ENCODE results near the gene PGA4.

Gene PGA4

GRCh38 chr11:61278001-61278470 lies 55.9 kb downstream of the PGA4 start:
- H3K4me1 ChIP-seq (ENCODE audit: insufficient read depth, low read length) = no peaks in the 10 kb centered on the region
- H3K79me2 ChIP-seq (ENCODE audit: insufficient read depth, low read length) = no peaks in the 10 kb centered on the region
- H3K4me2 ChIP-seq (ENCODE audit: insufficient read depth, low read length) = no peak overlapping the region
- ATAC-seq (ENCODE audit: insufficient read depth, low read depth) (no peak), DNase-seq (no peak)
- no peaks in the 10 kb centered on the region for H3K36me3 ChIP-seq (ENCODE audit: insufficient read depth, low read length)
- no peak overlapping the region for H2AFZ ChIP-seq (ENCODE audit: low read depth, low read length)
- H3K27me3 ChIP-seq (ENCODE audit: insufficient read depth, low read length, poor library complexity) = peaks cover 7% of the 10 kb centered on the region
- TF ChIP-seq EZH2 (IDR thresholded peaks at IDR 0.05; ENCODE audit: borderline replicate concordance, low read depth, low read length, severe bottlenecking) = no peak
- TF ChIP-seq CTCF (IDR thresholded peaks at IDR 0.05; ENCODE audit: borderline replicate concordance, extremely low read depth, low read length, poor library complexity, severe bottlenecking) = no peak
- H3K27ac ChIP-seq (ENCODE audit: low read length) = no peak overlapping the region
- no peak overlapping the region for H3K4me3 ChIP-seq (ENCODE audit: low read depth in 1 of 2, low read length in 2 of 2)
- no peaks in the 10 kb centered on the region for H3K9me3 ChIP-seq (ENCODE audit: insufficient read depth, low read length, severe bottlenecking)
- no peak overlapping the region for H3K9ac ChIP-seq (ENCODE audit: low read depth, low read length)
- peaks cover 4% of the 10 kb centered on the region; the same call in 1 of the 2 replicates for H4K20me1 ChIP-seq (ENCODE audit: insufficient read depth, low read length)

- Histone ChIP-seq H3K79me2 (ENCODE audit: insufficient read depth, low read length) (no peaks in the 10 kb centered on the region), H3K4me3 (ENCODE audit: low read depth in 1 of 2, low read length in 2 of 2) (no peak overlapping the region), H3K9me3 (ENCODE audit: insufficient read depth, low read length, severe bottlenecking) (no peaks in the 10 kb centered on the region), H3K4me2 (ENCODE audit: insufficient read depth, low read length) (no peak overlapping the region), H3K9ac (ENCODE audit: low read depth, low read length) (no peak overlapping the region), H3K27me3 (ENCODE audit: insufficient read depth, low read length, poor library complexity) (peaks cover 7% of the 10 kb centered on the region), H3K27ac (ENCODE audit: low read length) (no peak overlapping the region), H2AFZ (ENCODE audit: low read depth, low read length) (no peak overlapping the region), H3K4me1 (ENCODE audit: insufficient read depth, low read length) (no peaks in the 10 kb centered on the region), H4K20me1 (ENCODE audit: insufficient read depth, low read length) (no peaks in the 10 kb centered on the region), H3K36me3 (ENCODE audit: insufficient read depth, low read length) (no peaks in the 10 kb centered on the region)
- TF ChIP-seq CTCF (IDR thresholded peaks at IDR 0.05; ENCODE audit: borderline replicate concordance, extremely low read depth, low read length, poor library complexity, severe bottlenecking) (no peak), EZH2 (IDR thresholded peaks at IDR 0.05; ENCODE audit: borderline replicate concordance, low read depth, low read length, severe bottlenecking) (no peak)
- ATAC-seq (ENCODE audit: insufficient read depth, low read depth) (no peak), DNase-seq (no peak)
Measured at GRCh38 chr11:61279934-61280659, 58.0 kb downstream of the PGA4 start.

GRCh38 chr11:61280883-61281580 lies 58.9 kb downstream of the PGA4 start:
- no peaks in the 10 kb centered on the region for H3K9me3 ChIP-seq (ENCODE audit: insufficient read depth, low read length, severe bottlenecking)
- H3K4me3 ChIP-seq (ENCODE audit: low read depth in 1 of 2, low read length in 2 of 2) = no peak overlapping the region
- peaks cover 3% of the 10 kb centered on the region for H3K27me3 ChIP-seq (ENCODE audit: insufficient read depth, low read length, poor library complexity)
- H4K20me1 ChIP-seq (ENCODE audit: insufficient read depth, low read length) = no peaks in the 10 kb centered on the region
- no peaks in the 10 kb centered on the region for H3K36me3 ChIP-seq (ENCODE audit: insufficient read depth, low read length)
- H2AFZ ChIP-seq (ENCODE audit: low read depth, low read length) = no peak overlapping the region
- no peak overlapping the region for H3K4me2 ChIP-seq (ENCODE audit: insufficient read depth, low read length)
- ATAC-seq (ENCODE audit: insufficient read depth, low read depth) (no peak), DNase-seq (no peak)
- H3K4me1 ChIP-seq (ENCODE audit: insufficient read depth, low read length) = no peaks in the 10 kb centered on the region
- H3K9ac ChIP-seq (ENCODE audit: low read depth, low read length) = no peak overlapping the region
- H3K27ac ChIP-seq (ENCODE audit: low read length) = no peak overlapping the region
- no peaks in the 10 kb centered on the region for H3K79me2 ChIP-seq (ENCODE audit: insufficient read depth, low read length)
- no peak for TF ChIP-seq CTCF (IDR thresholded peaks at IDR 0.05; ENCODE audit: borderline replicate concordance, extremely low read depth, low read length, poor library complexity, severe bottlenecking)
- TF ChIP-seq EZH2 (IDR thresholded peaks at IDR 0.05; ENCODE audit: borderline replicate concordance, low read depth, low read length, severe bottlenecking) = no peak
